ENCODE data around the gene DUSP12. TPM values are rescaled to one million over a fixed set of nuclear protein-coding genes. Genes with fewer than 3 reads are reported as not detected.
A peak's percentile ranks its signal among the peaks of the same experiment; 100 is the strongest.

DUSP12 gene
- total RNA-seq, 1 experiment from 2014 or later: 23.6 TPM

GRCh38 chr1:161725908-161726472 is 23.6 kb upstream of the DUSP12 start:
- Histone ChIP-seq H3K27me3 (ENCODE audit: insufficient read depth, low read depth) (no peaks in the 10 kb centered on the region), H3K9me3 (ENCODE audit: insufficient read depth, low read depth) (no peaks in the 10 kb centered on the region), H3K4me1 (replicated peaks; ENCODE audit: insufficient read depth) (peaks cover 66% of the 10 kb centered on the region), H2AFZ (peak overlapping the region; percentile 88), H3K4me2 (peak overlapping the region; percentile 99), H3K27ac (peak overlapping the region; percentile 69), H4K20me1 (ENCODE audit: insufficient read depth) (no peaks in the 10 kb centered on the region), H3K36me3 (ENCODE audit: low read depth) (no peaks in the 10 kb centered on the region), H3K4me3 (peak overlapping the region; percentile 97), H3K9me2 (ENCODE audit: insufficient read depth) (no peaks in the 10 kb centered on the region), H3K79me2 (ENCODE audit: low read depth) (peaks cover 18% of the 10 kb centered on the region), H3F3A (ENCODE audit: insufficient read depth, low read depth) (peaks cover 27% of the 10 kb centered on the region)
- TSS peak; percentile 49 for BruUV-seq (replicated peaks)
- CTCF ChIA-PET: no interaction called here
- POLR2A ChIA-PET (ENCODE audit: unreplicated experiment): interaction anchor here (0.5 to 0.7 kb wide), 3 partner anchors 326 to 1318 kb away, joined by 5 to 9 read pairs (median 6); no protein-coding TSS in a partner anchor
- DNase-seq: peak; percentile 44 to 51
- 0 out of 2 replicates have a peak, but pooled peaks have one; percentile 24 for TF ChIP-seq CTCF (conservative IDR thresholded peaks at IDR 0.05)
- TF ChIP-seq EZH2 (IDR thresholded peaks at IDR 0.05; ENCODE audit: low read depth): no peak
- intact Hi-C loops (cut with micrococcal nuclease; ENCODE audit: unreplicated experiment): loop anchor here (2.0 kb wide), 2 partner anchors 23 to 113 kb away; partner anchors contain the start of gene DUSP12

- POLR2A ChIA-PET (ENCODE audit: unreplicated experiment): interaction anchor here (0.5 to 0.7 kb wide), 3 partner anchors 327 to 1319 kb away, joined by 3 to 9 read pairs (median 5); no protein-coding TSS in a partner anchor
- TF ChIP-seq EZH2 (IDR thresholded peaks at IDR 0.05; ENCODE audit: low read depth): no peak
- TF ChIP-seq CTCF (conservative IDR thresholded peaks at IDR 0.05): no peak
- BruUV-seq (replicated peaks): no TSS peak
These were observed 22.9 kb upstream of the DUSP12 start for GRCh38 chr1:161726473-161727255.

GRCh38 chr1:161727256-161727924 is 22.2 kb upstream of the DUSP12 start:
- peaks cover 27% of the 10 kb centered on the region for H3F3A ChIP-seq (ENCODE audit: insufficient read depth, low read depth)
- H2AFZ ChIP-seq: peak overlapping the region; percentile 93
- peak overlapping the region; percentile 97 for H3K4me3 ChIP-seq
- BruUV-seq (replicated peaks): TSS peak; percentile 95
- H4K20me1 ChIP-seq (ENCODE audit: insufficient read depth): no peaks in the 10 kb centered on the region
- CTCF ChIA-PET: interaction anchor here (0.6 to 0.7 kb wide), 2 partner anchors 11 to 115 kb away, joined by 3 to 5 read pairs; no protein-coding TSS in a partner anchor
- TF ChIP-seq CTCF (conservative IDR thresholded peaks at IDR 0.05) (no peak), EZH2 (IDR thresholded peaks at IDR 0.05; ENCODE audit: low read depth) (no peak)
- H3K9me3 ChIP-seq (ENCODE audit: insufficient read depth, low read depth): no peaks in the 10 kb centered on the region
- POLR2A ChIA-PET (ENCODE audit: unreplicated experiment): interaction anchor here (0.7 kb wide), 1 partner anchor 607 kb away, joined by 3 read pairs; no protein-coding TSS in a partner anchor
- no peaks in the 10 kb centered on the region for H3K27me3 ChIP-seq (ENCODE audit: insufficient read depth, low read depth)
- H3K79me2 ChIP-seq (ENCODE audit: low read depth): peaks cover 18% of the 10 kb centered on the region
- H3K27ac ChIP-seq: peak overlapping the region; percentile 88
- H3K9me2 ChIP-seq (ENCODE audit: insufficient read depth): no peaks in the 10 kb centered on the region
- intact Hi-C loops (cut with micrococcal nuclease; ENCODE audit: unreplicated experiment): loop anchor here (2.0 kb wide), 2 partner anchors 21 to 115 kb away; partner anchors contain the start of gene DUSP12
- no peak for DNase-seq
- peak overlapping the region; percentile 92 for H3K4me2 ChIP-seq
- peaks cover 61% of the 10 kb centered on the region for H3K4me1 ChIP-seq (replicated peaks; ENCODE audit: insufficient read depth)
- H3K36me3 ChIP-seq (ENCODE audit: low read depth): no peaks in the 10 kb centered on the region

More at GRCh38 chr1:161726473-161727255, 22.9 kb upstream of the DUSP12 start:
- H3K4me3 ChIP-seq: peak overlapping the region; percentile 97
- no peaks in the 10 kb centered on the region for H3K27me3 ChIP-seq (ENCODE audit: insufficient read depth, low read depth)
- CTCF ChIA-PET: interaction anchor here (0.7 kb wide), 1 partner anchor 114 kb away, joined by 5 read pairs; no protein-coding TSS in a partner anchor
- H3K79me2 ChIP-seq (ENCODE audit: low read depth): peaks cover 18% of the 10 kb centered on the region
- H3K27ac ChIP-seq: peak overlapping the region; percentile 88
- H3K4me2 ChIP-seq: peak overlapping the region; percentile 99
- DNase-seq: peak; percentile 70 to 80
- intact Hi-C loops (cut with micrococcal nuclease; ENCODE audit: unreplicated experiment): loop anchor here (2.0 kb wide), 2 partner anchors 22 to 114 kb away; partner anchors contain the start of gene DUSP12
- no peaks in the 10 kb centered on the region for H3K36me3 ChIP-seq (ENCODE audit: low read depth)
- no peaks in the 10 kb centered on the region for H3K9me2 ChIP-seq (ENCODE audit: insufficient read depth)
- H3K4me1 ChIP-seq (replicated peaks; ENCODE audit: insufficient read depth): peaks cover 66% of the 10 kb centered on the region
- no peaks in the 10 kb centered on the region for H4K20me1 ChIP-seq (ENCODE audit: insufficient read depth)
- peaks cover 27% of the 10 kb centered on the region for H3F3A ChIP-seq (ENCODE audit: insufficient read depth, low read depth)
- H2AFZ ChIP-seq: peak overlapping the region; percentile 93
- no peaks in the 10 kb centered on the region for H3K9me3 ChIP-seq (ENCODE audit: insufficient read depth, low read depth)

Measured in PC-9 (cell line).